Sigmoid colon (tissue), 7 donors: ENCODE measurements around the gene MACROD2. TPM values are rescaled to one million over a fixed set of nuclear protein-coding genes. Genes with fewer than 3 reads are reported as not detected.

Source experiments
- DNase-seq: peaks from one replicate; pipeline ENCODE4 v3.0.0-alpha.2; 2019
- H3K27ac ChIP-seq, 4 donors: fragments of 200-600 bp; sonication (generic); one replicate each; pipeline ENCODE4 v1.5.1; 2016 to 2019; ENCODE audit warnings: mild to moderate bottlenecking in 1 of 4
- H3K27me3 ChIP-seq, 3 donors: fragments of 200-600 bp; sonication (generic); one replicate each; pipeline ENCODE4 v1.5.1; 2019; ENCODE audit warnings: mild to moderate bottlenecking in 1 of 3
- H3K36me3 ChIP-seq, 4 donors: fragments of 200-600 bp; sonication (generic); one replicate each; pipeline ENCODE4 v1.5.1; 2016 to 2019
- H3K4me1 ChIP-seq, 4 donors: fragments of 200-600 bp; sonication (generic); one replicate each; pipeline ENCODE4 v1.5.1; 2017 to 2019
- H3K4me3 ChIP-seq, 4 donors: fragments of 200-600 bp; sonication (generic); one replicate each; pipeline ENCODE4 v1.5.1; 2017 to 2019; ENCODE audit warnings: mild to moderate bottlenecking in 2 of 4, moderate library complexity in 1 of 4
- H3K9me3 ChIP-seq, 4 donors: fragments of 200-600 bp in 3 of 4; sonication (generic) in 3 of 4; one replicate each; pipeline versions ENCODE4 v1.5.1 to v1.6.1; 2013 to 2019
- CTCF ChIP-seq, 4 experiments: fragments of 450-650 bp in 3 of 4; fragments of 200-600 bp in 1 of 4; IDR thresholded peaks; one replicate each; pipeline ENCODE4 v1.5.1; 2016 to 2019; ENCODE audit warnings: antibody characterized with exemption in 4 of 4, mild to moderate bottlenecking in 3 of 4, moderate library complexity in 2 of 4
- EP300 ChIP-seq, 4 donors: sonication (generic); formaldehyde crosslinking; IDR thresholded peaks; one replicate each; pipeline ENCODE4 v1.6.1; 2017; ENCODE audit warnings: antibody characterized with exemption in 4 of 4
- POLR2A ChIP-seq, 2 donors: fragments of 450-650 bp; IDR thresholded peaks; one replicate each; pipeline ENCODE4 v1.6.1; 2016; ENCODE audit warnings: antibody characterized with exemption in 2 of 2, mild to moderate bottlenecking in 2 of 2, moderate library complexity in 2 of 2
- POLR2AphosphoS5 ChIP-seq, 4 donors: sonication (generic); formaldehyde crosslinking; IDR thresholded peaks; one replicate each; pipeline ENCODE4 v1.6.1; 2017; ENCODE audit warnings: antibody characterized with exemption in 4 of 4
- WGBS, 2 donors: extraction: QIAGEN DNeasy Blood & Tissue Kit; methylation state at CpG; one replicate each; pipeline ENCODE4 v1.1.7; 2013; 5-methylcytosine and 5-hydroxymethylcytosine counted together
- intact Hi-C: fragments of 100-400 bp; cut with DNase I; formaldehyde crosslinking; loops from one replicate; pipeline ENCODE4 v1.15.1; 2023
- polyA plus RNA-seq, 3 donors: library from polyadenylated mRNA; stranded (reverse); fragments of 200-250 nt; gene quantifications; one replicate each; pipeline ENCODE4 v1.2.3, GENCODE V29; 2013
- total RNA-seq, 4 donors: library from RNA; depleted of rRNA; stranded (reverse); fragments of >200 nt; gene quantifications; one replicate each; pipeline ENCODE4 v1.1.0, GENCODE V29; 2016
- donor health status: healthy with polysubstance abuse.
- donor health status: Bipolar disorder and iron deficiency.
- donor health status: healthy.

MACROD2 gene
- total and polyA plus RNA-seq, 7 donors = 1.2 to 22.4 (median 5.8) TPM

DNA sequence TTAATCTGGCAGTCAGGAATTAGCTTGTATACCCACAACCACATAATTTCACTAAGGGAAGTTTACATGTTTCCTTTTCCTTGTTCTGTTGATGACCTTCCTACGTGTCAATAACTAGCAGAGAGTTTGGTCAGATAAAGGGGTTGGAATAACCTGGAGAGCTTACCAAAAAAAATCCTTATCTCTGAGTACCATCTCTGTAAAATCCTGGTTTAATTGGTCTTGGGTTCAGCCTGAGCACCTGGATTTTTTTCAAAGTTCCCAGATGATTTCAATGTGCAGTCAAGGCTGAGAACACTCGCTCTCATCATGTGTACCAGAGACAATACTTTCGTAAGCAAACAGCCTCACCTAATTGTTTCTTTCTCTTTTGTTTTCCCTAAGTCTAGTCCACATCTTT, 825.9 kb downstream of the MACROD2 start:
- no peaks in the 10 kb centered on the region for H3K27me3 ChIP-seq
- no peaks in the 10 kb centered on the region for H3K4me1 ChIP-seq
- no peak for DNase-seq
- no peak overlapping the region for H3K27ac ChIP-seq
- TF ChIP-seq POLR2A (IDR thresholded peaks at IDR 0.05) (no peak), CTCF (IDR thresholded peaks at IDR 0.05) (no peak), EP300 (IDR thresholded peaks at IDR 0.05) (no peak), POLR2AphosphoS5 (IDR thresholded peaks at IDR 0.05) (no peak)
- H3K9me3 ChIP-seq = no peaks in the 10 kb centered on the region
- intact Hi-C loops = no loop called here
- no peaks in the 10 kb centered on the region for H3K36me3 ChIP-seq
- no peak overlapping the region for H3K4me3 ChIP-seq
- 66 to 68% methylated on average over 3 of the region's 3 CpGs for WGBS, 2 donors

- H3K9me3 ChIP-seq = no peaks in the 10 kb centered on the region
- no peaks in the 10 kb centered on the region for H3K4me1 ChIP-seq
- intact Hi-C loops = no loop called here
- H3K27me3 ChIP-seq = no peaks in the 10 kb centered on the region
- H3K4me3 ChIP-seq = no peak overlapping the region
- no peak overlapping the region for H3K27ac ChIP-seq
- TF ChIP-seq CTCF (IDR thresholded peaks at IDR 0.05) (no peak), EP300 (IDR thresholded peaks at IDR 0.05) (no peak), POLR2AphosphoS5 (IDR thresholded peaks at IDR 0.05) (no peak), POLR2A (IDR thresholded peaks at IDR 0.05) (no peak)
- no peak for DNase-seq
- no peaks in the 10 kb centered on the region for H3K36me3 ChIP-seq
- WGBS, 2 donors = 87 to 90% methylated on average over 4 of the region's 4 CpGs
Observed at GRCh38 chr20:14824996-14825395, 829.7 kb downstream of the MACROD2 start.

DNA sequence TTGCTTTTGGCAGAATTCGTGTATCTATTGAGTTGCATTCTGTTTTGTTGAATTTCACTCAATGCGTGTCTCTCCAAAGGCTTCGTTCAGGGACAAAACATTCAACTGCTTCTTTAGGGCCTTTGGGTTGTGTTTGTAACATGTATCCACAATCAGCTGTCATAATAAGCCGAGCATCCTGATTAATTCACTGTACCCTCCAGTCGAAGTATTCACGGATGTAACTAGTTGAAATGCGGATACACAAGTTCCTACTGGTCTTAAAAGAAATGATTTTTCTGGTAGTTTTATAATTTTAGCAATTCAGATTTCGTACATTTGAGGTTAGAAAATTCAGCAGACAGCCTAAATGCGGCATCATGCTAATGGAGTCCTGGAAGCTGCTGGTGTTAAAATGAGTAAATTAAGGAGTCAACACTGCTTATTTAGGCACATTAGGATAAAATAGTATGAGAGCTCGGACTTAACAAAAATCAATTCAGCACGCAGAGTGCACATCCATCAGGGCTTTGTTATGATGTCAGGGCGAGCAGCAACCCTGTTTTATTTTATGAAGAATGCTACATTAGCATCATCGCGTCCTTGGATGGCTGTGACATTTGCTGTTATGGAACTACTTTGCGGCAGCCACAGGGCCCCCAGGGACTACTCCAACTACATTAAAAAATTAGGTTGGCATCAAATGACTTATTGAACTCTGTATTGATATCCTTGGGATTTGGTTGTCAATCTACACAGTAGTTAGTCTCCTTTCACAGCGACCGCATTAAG, 831.4 kb downstream of the MACROD2 start:
- TF ChIP-seq POLR2AphosphoS5 (IDR thresholded peaks at IDR 0.05) (no peak), POLR2A (IDR thresholded peaks at IDR 0.05) (no peak), EP300 (IDR thresholded peaks at IDR 0.05) (no peak), CTCF (IDR thresholded peaks at IDR 0.05) (no peak)
- H3K27me3 ChIP-seq = no peaks in the 10 kb centered on the region
- 89 to 91% methylated on average over 17 of the region's 17 CpGs for whole genome bisulfite sequencing, 2 donors
- DNase-seq = no peak
- no peak overlapping the region for H3K27ac ChIP-seq
- H3K4me3 ChIP-seq = no peak overlapping the region
- no peaks in the 10 kb centered on the region for H3K36me3 ChIP-seq
- no peaks in the 10 kb centered on the region for H3K4me1 ChIP-seq
- H3K9me3 ChIP-seq = no peaks in the 10 kb centered on the region
- intact Hi-C loops = no loop called here

GRCh38 chr20:14828459-14828858, 833.1 kb downstream of the MACROD2 start:
- no peak overlapping the region for H3K4me3 ChIP-seq
- H3K4me1 ChIP-seq = no peaks in the 10 kb centered on the region
- H3K27ac ChIP-seq = no peak overlapping the region
- 88 to 95% methylated on average over 1 of the region's 1 CpG for WGBS, 2 donors
- no peaks in the 10 kb centered on the region for H3K27me3 ChIP-seq
- no peaks in the 10 kb centered on the region for H3K9me3 ChIP-seq
- DNase-seq = no peak
- TF ChIP-seq CTCF (IDR thresholded peaks at IDR 0.05) = no peak
- TF ChIP-seq EP300 (IDR thresholded peaks at IDR 0.05) = no peak
- no peak for TF ChIP-seq POLR2A (IDR thresholded peaks at IDR 0.05)
- no peak for TF ChIP-seq POLR2AphosphoS5 (IDR thresholded peaks at IDR 0.05)
- intact Hi-C loops = no loop called here
- H3K36me3 ChIP-seq = no peaks in the 10 kb centered on the region

DNA sequence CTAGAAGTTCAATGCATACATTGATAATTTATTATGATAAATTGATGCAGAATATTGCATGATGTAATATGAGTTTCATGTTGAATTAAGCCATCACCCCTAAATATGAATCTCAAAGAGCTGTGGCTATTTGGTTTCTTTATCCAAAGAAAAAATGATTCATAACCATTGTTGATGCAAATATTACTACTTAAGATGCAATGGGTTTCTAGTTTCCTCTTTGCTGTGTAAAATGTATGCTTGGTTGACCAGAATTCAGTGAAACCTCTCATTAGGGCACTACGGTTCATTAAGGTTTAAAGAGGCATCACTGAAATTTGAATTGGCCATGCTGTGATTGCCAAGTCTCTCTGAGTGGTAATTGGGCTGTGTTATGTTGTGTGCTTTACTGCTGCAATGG, 834.6 kb downstream of the MACROD2 start:
- WGBS, 2 donors = 81 to 89% methylated on average over 1 of the region's 1 CpG
- Histone ChIP-seq H3K4me1 (no peaks in the 10 kb centered on the region), H3K4me3 (no peak overlapping the region), H3K27ac (no peak overlapping the region), H3K9me3 (no peaks in the 10 kb centered on the region), H3K36me3 (no peaks in the 10 kb centered on the region), H3K27me3 (no peaks in the 10 kb centered on the region)
- no peak for DNase-seq
- TF ChIP-seq CTCF (IDR thresholded peaks at IDR 0.05) (no peak), POLR2A (IDR thresholded peaks at IDR 0.05) (no peak), EP300 (IDR thresholded peaks at IDR 0.05) (no peak), POLR2AphosphoS5 (IDR thresholded peaks at IDR 0.05) (no peak)
- intact Hi-C loops = no loop called here
